ENCODE measurements around the gene CRMP1.

The CRMP1 gene

GRCh38 chr4:5816101-5816500 lies 76.8 kb downstream of the CRMP1 start:
- Histone ChIP-seq H3K23ac (ENCODE audit: low read length in 2 of 2) (no peak overlapping the region), H4K91ac (ENCODE audit: low read length) (no peak overlapping the region), H3K36me3 (ENCODE audit: control insufficient read depth in 1 of 2, insufficient read depth in 2 of 2, low read depth in 1 of 2, low read length in 2 of 2) (peaks cover 84 to 99% of the 10 kb centered on the region in 2 experiments), H3K27me3 (ENCODE audit: control insufficient read depth in 1 of 2, insufficient read depth in 1 of 2, low read length in 2 of 2) (no peaks in the 10 kb centered on the region), H3K4me3 (ENCODE audit: insufficient read depth in 1 of 2, low read depth in 1 of 2, low read length in 2 of 2) (no peak overlapping the region), H2AFZ (ENCODE audit: low read depth, low read length) (no peak overlapping the region), H3K9me3 (ENCODE audit: control insufficient read depth, low read length) (no peaks in the 10 kb centered on the region), H3K4ac (ENCODE audit: low read depth in 1 of 2, low read length in 2 of 2) (no peak overlapping the region), H3K4me2 (ENCODE audit: low read length, poor library complexity, severe bottlenecking) (no peak overlapping the region), H2BK12ac (ENCODE audit: low read length in 2 of 2) (no peak overlapping the region), H3K18ac (ENCODE audit: low read depth in 1 of 2, low read length in 2 of 2) (no peak overlapping the region), H3K4me1 (ENCODE audit: control insufficient read depth, insufficient read depth, low read depth, low read length) (peaks cover 2% of the 10 kb centered on the region), H2BK15ac (ENCODE audit: low read depth, poor library complexity, severe bottlenecking) (no peak overlapping the region), H3K79me1 (replicated peaks; ENCODE audit: low read length, poor library complexity, severe bottlenecking) (peaks cover 36% of the 10 kb centered on the region), H4K8ac (ENCODE audit: low read length) (no peak overlapping the region), H2BK120ac (ENCODE audit: low read depth, low read length) (no peak overlapping the region), H3K27ac (ENCODE audit: low read length, poor library complexity, severe bottlenecking) (no peak overlapping the region), H3K14ac (ENCODE audit: low read length in 2 of 2) (no peak overlapping the region), H2BK5ac (ENCODE audit: low read depth, low read length, poor library complexity, severe bottlenecking) (no peak overlapping the region), H3K9ac (ENCODE audit: low read length) (no peak overlapping the region), H2AK5ac (ENCODE audit: low read length, severe bottlenecking) (no peak overlapping the region)
- DNase-seq = no peak
- 93% methylated on average over 8 of the region's 8 CpGs for WGBS

- H2BK15ac ChIP-seq (ENCODE audit: low read depth, poor library complexity, severe bottlenecking) = no peak overlapping the region
- H3K27ac ChIP-seq (ENCODE audit: low read length, poor library complexity, severe bottlenecking) = no peak overlapping the region
- H2AK5ac ChIP-seq (ENCODE audit: low read length, severe bottlenecking) = no peak overlapping the region
- DNase-seq = no peak
- H3K4me2 ChIP-seq (ENCODE audit: low read length, poor library complexity, severe bottlenecking) = no peak overlapping the region
- H2BK12ac ChIP-seq (ENCODE audit: low read length in 2 of 2) = no peak overlapping the region
- H3K4me3 ChIP-seq (ENCODE audit: insufficient read depth in 1 of 2, low read depth in 1 of 2, low read length in 2 of 2) = no peak overlapping the region
- H3K18ac ChIP-seq (ENCODE audit: low read depth in 1 of 2, low read length in 2 of 2) = no peak overlapping the region
- H4K8ac ChIP-seq (ENCODE audit: low read length) = no peak overlapping the region
- no peak overlapping the region for H3K23ac ChIP-seq (ENCODE audit: low read length in 2 of 2)
- H3K4ac ChIP-seq (ENCODE audit: low read depth in 1 of 2, low read length in 2 of 2) = no peak overlapping the region
- 98% methylated on average over 4 of the region's 5 CpGs for WGBS
- H2AFZ ChIP-seq (ENCODE audit: low read depth, low read length) = no peak overlapping the region
- no peak overlapping the region for H2BK5ac ChIP-seq (ENCODE audit: low read depth, low read length, poor library complexity, severe bottlenecking)
- H3K14ac ChIP-seq (ENCODE audit: low read length in 2 of 2) = no peak overlapping the region
- no peak overlapping the region for H2BK120ac ChIP-seq (ENCODE audit: low read depth, low read length)
- no peaks in the 10 kb centered on the region for H3K27me3 ChIP-seq (ENCODE audit: control insufficient read depth in 1 of 2, insufficient read depth in 1 of 2, low read length in 2 of 2)
- peaks cover 2% of the 10 kb centered on the region for H3K4me1 ChIP-seq (ENCODE audit: control insufficient read depth, insufficient read depth, low read depth, low read length)
- no peaks in the 10 kb centered on the region for H3K9me3 ChIP-seq (ENCODE audit: control insufficient read depth, low read length)
- H4K91ac ChIP-seq (ENCODE audit: low read length) = no peak overlapping the region
- peaks cover 83 to 99% of the 10 kb centered on the region in 2 experiments for H3K36me3 ChIP-seq (ENCODE audit: control insufficient read depth in 1 of 2, insufficient read depth in 2 of 2, low read depth in 1 of 2, low read length in 2 of 2)
- H3K9ac ChIP-seq (ENCODE audit: low read length) = no peak overlapping the region
- peaks cover 34% of the 10 kb centered on the region for H3K79me1 ChIP-seq (replicated peaks; ENCODE audit: low read length, poor library complexity, severe bottlenecking)
Observed at GRCh38 chr4:5815641-5816040, 77.2 kb downstream of the CRMP1 start.

GRCh38 chr4:5814421-5814820 lies 78.5 kb downstream of the CRMP1 start:
- Histone ChIP-seq H3K23ac (ENCODE audit: low read length in 2 of 2) (no peak overlapping the region), H2AK5ac (ENCODE audit: low read length, severe bottlenecking) (no peak overlapping the region), H3K36me3 (ENCODE audit: control insufficient read depth in 1 of 2, insufficient read depth in 2 of 2, low read depth in 1 of 2, low read length in 2 of 2) (peaks cover 85 to 99% of the 10 kb centered on the region in 2 experiments), H3K9ac (ENCODE audit: low read length) (no peak overlapping the region), H3K4me1 (ENCODE audit: control insufficient read depth, insufficient read depth, low read depth, low read length) (peaks cover 2% of the 10 kb centered on the region), H3K9me3 (ENCODE audit: control insufficient read depth, low read length) (no peaks in the 10 kb centered on the region), H3K4me3 (ENCODE audit: insufficient read depth in 1 of 2, low read depth in 1 of 2, low read length in 2 of 2) (no peak overlapping the region), H4K91ac (ENCODE audit: low read length) (no peak overlapping the region), H3K79me1 (replicated peaks; ENCODE audit: low read length, poor library complexity, severe bottlenecking) (peaks cover 34% of the 10 kb centered on the region), H3K4me2 (ENCODE audit: low read length, poor library complexity, severe bottlenecking) (no peak overlapping the region), H3K18ac (ENCODE audit: low read depth in 1 of 2, low read length in 2 of 2) (no peak overlapping the region), H3K14ac (ENCODE audit: low read length in 2 of 2) (no peak overlapping the region), H2BK5ac (ENCODE audit: low read depth, low read length, poor library complexity, severe bottlenecking) (no peak overlapping the region), H3K27ac (ENCODE audit: low read length, poor library complexity, severe bottlenecking) (no peak overlapping the region), H3K4ac (ENCODE audit: low read depth in 1 of 2, low read length in 2 of 2) (no peak overlapping the region), H3K27me3 (ENCODE audit: control insufficient read depth in 1 of 2, insufficient read depth in 1 of 2, low read length in 2 of 2) (no peaks in the 10 kb centered on the region), H2BK12ac (ENCODE audit: low read length in 2 of 2) (no peak overlapping the region), H2BK15ac (ENCODE audit: low read depth, poor library complexity, severe bottlenecking) (no peak overlapping the region), H2AFZ (ENCODE audit: low read depth, low read length) (no peak overlapping the region), H2BK120ac (ENCODE audit: low read depth, low read length) (no peak overlapping the region), H4K8ac (ENCODE audit: low read length) (no peak overlapping the region)
- no peak for DNase-seq
- 95% methylated on average over 6 of the region's 6 CpGs for WGBS

- Histone ChIP-seq H2BK15ac (ENCODE audit: low read depth, poor library complexity, severe bottlenecking) (no peak overlapping the region), H4K91ac (ENCODE audit: low read length) (no peak overlapping the region), H3K4me3 (ENCODE audit: insufficient read depth in 1 of 2, low read depth in 1 of 2, low read length in 2 of 2) (no peak overlapping the region), H3K4me2 (ENCODE audit: low read length, poor library complexity, severe bottlenecking) (no peak overlapping the region), H3K4ac (ENCODE audit: low read depth in 1 of 2, low read length in 2 of 2) (no peak overlapping the region), H3K36me3 (ENCODE audit: control insufficient read depth in 1 of 2, insufficient read depth in 2 of 2, low read depth in 1 of 2, low read length in 2 of 2) (peaks cover 87 to 99% of the 10 kb centered on the region in 2 experiments), H2BK12ac (ENCODE audit: low read length in 2 of 2) (no peak overlapping the region), H2BK120ac (ENCODE audit: low read depth, low read length) (no peak overlapping the region), H4K8ac (ENCODE audit: low read length) (no peak overlapping the region), H2AK5ac (ENCODE audit: low read length, severe bottlenecking) (no peak overlapping the region), H3K18ac (ENCODE audit: low read depth in 1 of 2, low read length in 2 of 2) (no peak overlapping the region), H3K23ac (ENCODE audit: low read length in 2 of 2) (no peak overlapping the region), H2AFZ (ENCODE audit: low read depth, low read length) (no peak overlapping the region), H2BK5ac (ENCODE audit: low read depth, low read length, poor library complexity, severe bottlenecking) (no peak overlapping the region), H3K9me3 (ENCODE audit: control insufficient read depth, low read length) (no peaks in the 10 kb centered on the region), H3K4me1 (ENCODE audit: control insufficient read depth, insufficient read depth, low read depth, low read length) (peaks cover 2% of the 10 kb centered on the region), H3K27me3 (ENCODE audit: control insufficient read depth in 1 of 2, insufficient read depth in 1 of 2, low read length in 2 of 2) (no peaks in the 10 kb centered on the region), H3K79me1 (replicated peaks; ENCODE audit: low read length, poor library complexity, severe bottlenecking) (peaks cover 34% of the 10 kb centered on the region), H3K9ac (ENCODE audit: low read length) (no peak overlapping the region), H3K27ac (ENCODE audit: low read length, poor library complexity, severe bottlenecking) (no peak overlapping the region), H3K14ac (ENCODE audit: low read length in 2 of 2) (no peak overlapping the region)
- DNase-seq = no peak
- WGBS = 90% methylated on average over 6 of the region's 7 CpGs
Observed at GRCh38 chr4:5813882-5814255, 79.0 kb downstream of the CRMP1 start.

Data from mesenchymal stem cell (in vitro differentiated cells and primary cell).